Activated CD8-positive, alpha-beta memory T cell treated with anti-CD3 and anti-CD28 coated beads for 36 hours (primary cell): ENCODE results near the gene FBP2. TPM values are rescaled to one million over a fixed set of nuclear protein-coding genes. Genes with fewer than 3 reads are reported as not detected.
"Not testable (repeated sequence)": the region's sequence is repeated elsewhere in the genome, so short reads cannot be mapped to it uniquely, and the experiment has no call there.

ENCODE experiments used
- CTCF ChIA-PET: fragments of 350-600 bp; sonication (Branson Sonifier 250); formaldehyde crosslinking; loops from one replicate; lab custom pipeline; 2021; ENCODE audit warnings: antibody characterized with exemption; lab: Charles Lee
- POLR2A ChIA-PET: fragments of 350-600 bp; sonication (Branson Sonifier 250); formaldehyde crosslinking; loops from one replicate; lab custom pipeline; 2021; ENCODE audit warnings: antibody characterized with exemption; lab: Charles Lee
- total RNA-seq, 2 experiments: library from RNA; stranded (reverse); gene quantifications; one replicate each; pipeline ENCODE4 v1.2.3, GENCODE V29; 2021

The FBP2 gene
- total RNA-seq, 2 experiments from 2014 or later: not detected

- ChIA-PET CTCF (no interaction called here), POLR2A (no interaction called here)
These were observed 18.0 kb upstream of the FBP2 start for GRCh38 chr9:94611638-94612068.

- ChIA-PET POLR2A (no interaction called here), CTCF (interaction anchor here (0.7 kb wide), 1 partner anchor 659 kb away, joined by 3 read pairs; no protein-coding TSS in a partner anchor)
These were observed 16.6 kb upstream of the FBP2 start for GRCh38 chr9:94610181-94610606.

- CTCF ChIA-PET: no interaction called here
- POLR2A ChIA-PET: no interaction called here
These were observed 13.7 kb upstream of the FBP2 start for GRCh38 chr9:94607423-94607691.

GRCh38 chr9:94606646-94607422, 13.2 kb upstream of the FBP2 start:
- POLR2A ChIA-PET: no interaction called here

GRCh38 chr9:94603259-94604160, 9.9 kb upstream of the FBP2 start:
- POLR2A ChIA-PET: no interaction called here
- CTCF ChIA-PET: no interaction called here

More at GRCh38 chr9:94606646-94607422, 13.2 kb upstream of the FBP2 start:
- CTCF ChIA-PET: interaction anchor here (1.2 kb wide), 1 partner anchor 20 kb away, joined by 3 read pairs; no protein-coding TSS in a partner anchor

GRCh38 chr9:94602666-94603065, 9.0 kb upstream of the FBP2 start:
- ChIA-PET POLR2A (no interaction called here), CTCF (interaction anchor here (1.1 kb wide), 1 partner anchor 23 kb away, joined by 6 read pairs; no protein-coding TSS in a partner anchor)

- ChIA-PET CTCF (interaction anchor here (0.8 kb wide), 1 partner anchor 47 kb away, joined by 4 read pairs; no protein-coding TSS in a partner anchor), POLR2A (no interaction called here)
These were observed 7.1 kb upstream of the FBP2 start for GRCh38 chr9:94600715-94601114.

GRCh38 chr9:94600258-94600657, 6.6 kb upstream of the FBP2 start:
- ChIA-PET CTCF (no interaction called here), POLR2A (no interaction called here)

- ChIA-PET POLR2A (no interaction called here), CTCF (no interaction called here)
These were observed 5.5 kb upstream of the FBP2 start for GRCh38 chr9:94599102-94599501.

GRCh38 chr9:94592683-94593082, 941 bp downstream of the FBP2 start:
- POLR2A ChIA-PET, CTCF ChIA-PET: not testable (repeated sequence)

- ChIA-PET POLR2A (no interaction called here), CTCF (no interaction called here)
These were observed 1.7 kb downstream of the FBP2 start for GRCh38 chr9:94591876-94592275.

GRCh38 chr9:94591046-94591545, 2.5 kb downstream of the FBP2 start:
- POLR2A ChIA-PET, CTCF ChIA-PET: not testable (repeated sequence)

- CTCF ChIA-PET: no interaction called here
- POLR2A ChIA-PET: no interaction called here
These were observed 4.9 kb downstream of the FBP2 start for GRCh38 chr9:94588681-94589080.

- POLR2A ChIA-PET: no interaction called here
These were observed 6.8 kb downstream of the FBP2 start for GRCh38 chr9:94586814-94587213.

GRCh38 chr9:94586316-94586715, 7.3 kb downstream of the FBP2 start:
- ChIA-PET POLR2A (no interaction called here), CTCF (no interaction called here)

More at GRCh38 chr9:94586814-94587213, 6.8 kb downstream of the FBP2 start:
- CTCF ChIA-PET: no interaction called here

- ChIA-PET CTCF (no interaction called here), POLR2A (no interaction called here)
These were observed 9.1 kb downstream of the FBP2 start for GRCh38 chr9:94584555-94584954.

- CTCF ChIA-PET: no interaction called here
These were observed 11.9 kb downstream of the FBP2 start for GRCh38 chr9:94581728-94582127.

GRCh38 chr9:94577571-94577970, 16.1 kb downstream of the FBP2 start:
- CTCF ChIA-PET: no interaction called here
- POLR2A ChIA-PET: no interaction called here

More at GRCh38 chr9:94581728-94582127, 11.9 kb downstream of the FBP2 start:
- POLR2A ChIA-PET: no interaction called here

GRCh38 chr9:94577036-94577435, 16.6 kb downstream of the FBP2 start:
- POLR2A ChIA-PET: no interaction called here

GRCh38 chr9:94576131-94576530, 17.5 kb downstream of the FBP2 start:
- CTCF ChIA-PET: no interaction called here
- POLR2A ChIA-PET: no interaction called here

More at GRCh38 chr9:94577036-94577435, 16.6 kb downstream of the FBP2 start:
- CTCF ChIA-PET: no interaction called here
